Mesenchymal stem cell (in vitro differentiated cells and primary cell): Measurements from ENCODE around the gene COQ2.

Experiments used
- DNase-seq: peaks from one replicate; pipeline ENCODE4 v3.0.0-alpha.2; 2013
- H2AFZ ChIP-seq: one replicate; pipeline ENCODE4 v1.6.1; 2013; ENCODE audit warnings: low read depth, mild to moderate bottlenecking, control low read depth, inconsistent platforms, low read length, moderate library complexity
- H2AK5ac ChIP-seq: 2 replicates; pipeline ENCODE4 v1.6.1; 2013; ENCODE audit warnings: low read length, moderate library complexity, mild to moderate bottlenecking, inconsistent platforms; ENCODE audit not compliant: severe bottlenecking
- H2BK120ac ChIP-seq: one replicate; pipeline ENCODE4 v1.6.1; 2013; ENCODE audit warnings: low read depth, mild to moderate bottlenecking, inconsistent platforms, low read length, moderate library complexity
- H2BK12ac ChIP-seq, 2 experiments: one replicate each; pipeline ENCODE4 v1.6.1; 2013; ENCODE audit warnings: inconsistent platforms in 2 of 2, low read length in 2 of 2, mild to moderate bottlenecking in 2 of 2, moderate library complexity in 2 of 2, control low read depth in 1 of 2
- H2BK15ac ChIP-seq: one replicate; pipeline ENCODE4 v1.6.1; 2013; ENCODE audit warnings: mild to moderate bottlenecking, low read depth, inconsistent platforms; ENCODE audit not compliant: poor library complexity, severe bottlenecking
- H2BK5ac ChIP-seq: 2 replicates; pipeline ENCODE4 v1.6.1; 2013; ENCODE audit warnings: low read depth, mild to moderate bottlenecking, low read length, control low read depth, inconsistent platforms; ENCODE audit not compliant: poor library complexity, severe bottlenecking
- H3K14ac ChIP-seq, 2 experiments: one replicate each; pipeline ENCODE4 v1.6.1; 2013; ENCODE audit warnings: inconsistent platforms in 2 of 2, low read length in 2 of 2, control low read depth in 1 of 2, mild to moderate bottlenecking in 1 of 2, moderate library complexity in 1 of 2
- H3K18ac ChIP-seq, 2 experiments: one replicate each; pipeline ENCODE4 v1.6.1; 2013; ENCODE audit warnings: inconsistent platforms in 2 of 2, low read length in 2 of 2, control low read depth in 1 of 2, low read depth in 1 of 2, mild to moderate bottlenecking in 1 of 2
- H3K23ac ChIP-seq, 2 experiments: one replicate each; pipeline ENCODE4 v1.6.1; 2013; ENCODE audit warnings: inconsistent platforms in 2 of 2, low read length in 2 of 2, mild to moderate bottlenecking in 2 of 2, moderate library complexity in 2 of 2, control low read depth in 1 of 2
- H3K27ac ChIP-seq: 2 replicates; pipeline ENCODE4 v1.5.1; 2013; ENCODE audit warnings: mild to moderate bottlenecking, moderate library complexity, low read length, control low read depth, inconsistent platforms; ENCODE audit not compliant: poor library complexity, severe bottlenecking
- H3K27me3 ChIP-seq, 2 experiments: 2 replicates each; pipeline versions ENCODE4 v1.6.1 to v1.7.0; 2013; ENCODE audit warnings: low read length in 2 of 2, mild to moderate bottlenecking in 2 of 2, moderate library complexity in 2 of 2, control low read depth in 1 of 2, inconsistent platforms in 1 of 2; ENCODE audit not compliant: control insufficient read depth in 1 of 2, insufficient read depth in 1 of 2
- H3K36me3 ChIP-seq, 2 experiments: 2 replicates each; pipeline versions ENCODE4 v1.6.1 to v1.7.0; 2013; ENCODE audit warnings: low read length in 2 of 2, control low read depth in 1 of 2, inconsistent platforms in 1 of 2, low read depth in 1 of 2, mild to moderate bottlenecking in 1 of 2; ENCODE audit not compliant: insufficient read depth in 2 of 2, control insufficient read depth in 1 of 2
- H3K4ac ChIP-seq, 2 experiments: one replicate each; pipeline ENCODE4 v1.6.1; 2013; ENCODE audit warnings: inconsistent platforms in 2 of 2, low read length in 2 of 2, mild to moderate bottlenecking in 2 of 2, moderate library complexity in 2 of 2, control low read depth in 1 of 2, low read depth in 1 of 2
- H3K4me1 ChIP-seq: 2 replicates; pipeline ENCODE4 v1.6.1; 2013; ENCODE audit warnings: low read depth, low read length, control low read depth; ENCODE audit not compliant: control insufficient read depth, insufficient read depth
- H3K4me2 ChIP-seq: 2 replicates; pipeline ENCODE4 v1.6.1; 2013; ENCODE audit warnings: low read length, mild to moderate bottlenecking, inconsistent platforms; ENCODE audit not compliant: poor library complexity, severe bottlenecking
- H3K4me3 ChIP-seq, 2 experiments: 2 replicates each; pipeline versions ENCODE4 v1.5.1 to v1.7.0; 2013; ENCODE audit warnings: low read length in 2 of 2, mild to moderate bottlenecking in 2 of 2, control low read depth in 1 of 2, low read depth in 1 of 2; ENCODE audit not compliant: insufficient read depth in 1 of 2
- H3K79me1 ChIP-seq: replicated peaks from 2 replicates; pipeline ENCODE4 v1.6.1; 2013; ENCODE audit warnings: mild to moderate bottlenecking, control low read depth, low read length, inconsistent platforms; ENCODE audit not compliant: poor library complexity, severe bottlenecking
- H3K9ac ChIP-seq: 2 replicates; pipeline ENCODE4 v1.7.0; 2013; ENCODE audit warnings: mild to moderate bottlenecking, low read length, moderate library complexity
- H3K9me3 ChIP-seq: 2 replicates; pipeline ENCODE4 v1.7.0; 2013; ENCODE audit warnings: mild to moderate bottlenecking, low read length; ENCODE audit not compliant: control insufficient read depth
- H4K8ac ChIP-seq: one replicate; pipeline ENCODE4 v1.6.1; 2013; ENCODE audit warnings: inconsistent platforms, mild to moderate bottlenecking, low read length, moderate library complexity
- H4K91ac ChIP-seq: one replicate; pipeline ENCODE4 v1.6.1; 2013; ENCODE audit warnings: mild to moderate bottlenecking, low read length, inconsistent platforms
- WGBS: methylation state at CpG from one replicate; pipeline ENCODE4 v1.1.7; 2013; ENCODE audit warnings: mixed read lengths; 5-methylcytosine and 5-hydroxymethylcytosine counted together

COQ2 gene

DNA sequence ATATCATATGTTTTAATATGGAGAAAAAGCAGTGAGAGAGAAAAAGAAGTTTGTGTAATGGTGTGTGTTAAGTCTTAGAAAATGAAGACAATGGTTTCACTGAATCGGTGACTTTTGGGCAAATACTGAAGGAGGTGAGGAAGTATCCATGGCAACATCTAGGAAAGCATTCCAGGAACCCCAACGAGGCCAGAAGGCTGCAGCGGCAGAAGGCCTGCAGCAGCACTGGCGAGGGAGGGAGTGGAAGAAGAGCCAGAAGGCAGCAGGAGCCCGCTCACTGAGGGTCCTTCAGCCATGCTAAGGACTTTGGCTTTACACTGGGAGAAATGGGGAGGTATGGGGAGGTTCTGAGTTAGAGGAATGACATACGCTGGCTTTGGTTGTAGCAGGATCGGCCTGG is 26.8 kb downstream of the COQ2 start:
- Histone ChIP-seq H3K18ac (peak overlapping the region; percentile 34 to 71), H3K27ac (no peak overlapping the region), H3K4ac (peak overlapping the region in 1 of 2 experiments; percentile 4), H3K4me1 (peaks cover 11% of the 10 kb centered on the region), H3K9ac (no peak overlapping the region), H4K91ac (peak overlapping the region; percentile 73), H3K14ac (no peak overlapping the region), H2BK15ac (peak overlapping the region; percentile 60), H2BK12ac (peak overlapping the region; percentile 44 to 84), H3K23ac (no peak overlapping the region), H2AFZ (no peak overlapping the region), H2BK5ac (no peak overlapping the region), H4K8ac (peak overlapping the region; percentile 35), H3K27me3 (no peaks in the 10 kb centered on the region), H3K79me1 (no peaks in the 10 kb centered on the region), H3K9me3 (no peaks in the 10 kb centered on the region), H2AK5ac (peak overlapping the region; percentile 71), H3K4me2 (no peak overlapping the region), H2BK120ac (no peak overlapping the region), H3K4me3 (no peak overlapping the region), H3K36me3 (peaks cover 0 to 10% of the 10 kb centered on the region in 2 experiments)
- no peak for DNase-seq
- WGBS, result 88% methylated on average over 7 of the region's 7 CpGs

DNA sequence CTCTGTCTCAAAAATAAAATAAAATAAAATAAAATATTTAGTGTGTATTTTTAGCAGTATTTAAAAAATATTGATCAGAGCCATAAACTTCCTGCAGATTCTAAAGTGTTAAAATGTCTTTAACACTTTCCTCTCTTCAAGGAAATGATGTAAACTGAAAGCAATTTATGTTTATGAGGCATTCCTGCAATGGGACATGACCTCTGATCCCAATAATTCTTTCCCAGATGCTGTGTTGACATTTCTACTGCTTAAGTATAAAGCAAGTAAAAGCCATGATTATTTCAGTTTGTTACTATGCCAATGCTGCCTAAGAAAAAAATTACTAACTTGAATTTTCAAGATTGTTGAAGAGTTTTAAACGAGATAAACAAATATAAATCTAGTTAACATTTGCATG is 29.0 kb downstream of the COQ2 start:
- no peaks in the 10 kb centered on the region for H3K36me3 ChIP-seq
- H3K27ac ChIP-seq, result no peak overlapping the region
- H2BK12ac ChIP-seq, result no peak overlapping the region
- no peak overlapping the region for H3K14ac ChIP-seq
- H3K4ac ChIP-seq, result no peak overlapping the region
- peak; percentile 86 for DNase-seq
- H2BK5ac ChIP-seq, result no peak overlapping the region
- no peak overlapping the region for H2AK5ac ChIP-seq
- H3K23ac ChIP-seq, result no peak overlapping the region
- H3K4me2 ChIP-seq, result no peak overlapping the region
- no peak overlapping the region for H2AFZ ChIP-seq
- no peak overlapping the region for H3K18ac ChIP-seq
- no peak overlapping the region for H2BK15ac ChIP-seq
- no peak overlapping the region for H3K4me3 ChIP-seq
- no peak overlapping the region for H3K9ac ChIP-seq
- H4K8ac ChIP-seq, result no peak overlapping the region
- H3K27me3 ChIP-seq, result no peaks in the 10 kb centered on the region
- H3K9me3 ChIP-seq, result no peaks in the 10 kb centered on the region
- peaks cover 14% of the 10 kb centered on the region for H3K4me1 ChIP-seq
- no peaks in the 10 kb centered on the region for H3K79me1 ChIP-seq
- no CpG with 5 or more reads among the region's 1 CpG for WGBS
- H4K91ac ChIP-seq, result no peak overlapping the region
- H2BK120ac ChIP-seq, result no peak overlapping the region

DNA sequence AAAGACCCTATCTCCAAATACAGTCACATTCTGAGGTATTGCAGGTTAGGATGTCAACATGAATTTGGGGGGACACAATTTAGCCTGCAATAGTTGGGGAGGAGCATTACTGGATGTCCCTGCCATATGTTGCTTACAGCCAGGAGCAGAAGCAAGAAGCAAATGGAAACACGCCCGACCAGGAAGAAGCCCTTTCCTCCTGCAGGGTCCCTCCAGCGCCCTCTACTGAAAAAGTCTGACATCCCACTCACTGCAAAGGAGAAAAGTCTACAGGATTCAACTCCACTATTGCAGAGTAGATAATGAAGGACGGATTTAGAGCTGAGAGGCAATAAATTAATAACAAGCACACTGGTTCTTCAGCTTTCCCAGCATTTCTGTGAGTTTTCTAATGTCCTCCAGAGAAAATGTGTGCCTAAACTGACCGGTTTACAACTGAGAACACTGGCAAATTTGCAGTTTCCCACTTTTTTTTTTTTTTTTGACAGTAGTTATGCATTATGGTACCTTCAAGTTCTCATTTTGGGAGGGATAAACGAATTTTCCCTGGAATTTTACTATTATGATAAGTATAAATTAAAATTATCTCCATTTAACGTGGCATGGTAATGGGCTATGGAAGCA is 31.7 kb downstream of the COQ2 start:
- Histone ChIP-seq H4K91ac (no peak overlapping the region), H3K4me3 (no peak overlapping the region), H3K4me1 (peaks cover 19% of the 10 kb centered on the region), H2BK120ac (no peak overlapping the region), H3K36me3 (no peaks in the 10 kb centered on the region), H2BK5ac (no peak overlapping the region), H3K4me2 (no peak overlapping the region), H3K23ac (no peak overlapping the region), H3K79me1 (no peaks in the 10 kb centered on the region), H3K14ac (no peak overlapping the region), H3K9ac (no peak overlapping the region), H2BK12ac (no peak overlapping the region), H3K27me3 (no peaks in the 10 kb centered on the region), H3K27ac (no peak overlapping the region), H4K8ac (no peak overlapping the region), H2AK5ac (no peak overlapping the region), H2AFZ (no peak overlapping the region), H3K18ac (no peak overlapping the region), H3K4ac (no peak overlapping the region), H2BK15ac (no peak overlapping the region), H3K9me3 (no peaks in the 10 kb centered on the region)
- 43% methylated on average over 6 of the region's 7 CpGs for WGBS
- DNase-seq, result peak; percentile 73

DNA sequence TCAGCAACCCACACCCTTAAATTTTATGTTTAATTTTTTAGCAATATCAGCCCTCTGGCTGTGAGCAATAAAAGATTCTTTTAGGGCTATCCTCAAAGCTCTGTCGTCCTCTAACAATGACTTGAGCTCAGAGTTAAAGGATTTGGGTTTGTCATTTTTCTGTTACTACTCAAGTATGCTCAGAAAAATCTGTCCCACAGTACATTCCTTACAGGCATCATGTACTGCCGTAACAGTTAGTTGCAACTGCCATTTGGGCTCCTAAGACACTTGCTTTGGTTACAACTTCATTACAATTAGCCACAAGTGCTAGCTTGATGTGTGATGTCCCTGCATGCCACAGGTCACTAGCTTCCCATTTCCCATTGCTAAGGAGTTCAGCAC is 33.2 kb downstream of the COQ2 start:
- Histone ChIP-seq H3K23ac (no peak overlapping the region), H4K91ac (peak overlapping the region; percentile 73), H3K4me2 (no peak overlapping the region), H2BK5ac (no peak overlapping the region), H3K18ac (no peak overlapping the region), H4K8ac (no peak overlapping the region), H2BK15ac (no peak overlapping the region), H3K14ac (no peak overlapping the region), H2AFZ (no peak overlapping the region), H3K27me3 (no peaks in the 10 kb centered on the region), H3K4me1 (peaks cover 16% of the 10 kb centered on the region), H2BK12ac (no peak overlapping the region), H3K4ac (no peak overlapping the region), H3K27ac (no peak overlapping the region), H3K9me3 (no peaks in the 10 kb centered on the region), H3K79me1 (no peaks in the 10 kb centered on the region), H3K36me3 (no peaks in the 10 kb centered on the region), H3K4me3 (no peak overlapping the region), H3K9ac (no peak overlapping the region), H2BK120ac (no peak overlapping the region), H2AK5ac (no peak overlapping the region)
- whole genome bisulfite sequencing, result 91% methylated on average over 2 of the region's 2 CpGs
- DNase-seq, result no peak
